Stimulated activated naive CD4-positive, alpha-beta T cell treated with Interleukin-2 at 50 U/mL for 16 hours (primary cell): ENCODE measurements around the gene ALAS1.

Experiments
- DNase-seq: peaks from one replicate; lab custom pipeline; 2025; lab: John Stamatoyannopoulos, UW

The ALAS1 gene

DNA sequence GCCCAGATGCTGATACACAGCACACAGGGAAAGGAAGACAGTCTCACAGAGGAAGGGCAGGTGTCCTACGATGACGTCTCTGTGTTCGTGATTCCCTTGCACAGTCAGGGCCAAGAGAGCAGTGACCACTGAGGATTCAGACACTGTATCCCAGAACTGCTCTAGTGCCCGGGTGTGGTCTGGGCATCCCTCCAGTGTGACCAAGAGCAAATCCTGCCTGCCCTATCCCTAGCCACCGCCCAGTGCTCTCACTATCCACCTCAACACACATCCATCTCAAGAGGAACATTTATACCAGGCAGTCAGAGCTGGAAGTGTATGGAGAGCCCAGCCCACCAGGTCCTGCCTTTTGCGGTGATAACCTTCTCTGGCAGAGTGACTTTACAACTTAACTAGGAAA, 51.7 kb downstream of the ALAS1 start:
- no peak for DNase-seq

DNA sequence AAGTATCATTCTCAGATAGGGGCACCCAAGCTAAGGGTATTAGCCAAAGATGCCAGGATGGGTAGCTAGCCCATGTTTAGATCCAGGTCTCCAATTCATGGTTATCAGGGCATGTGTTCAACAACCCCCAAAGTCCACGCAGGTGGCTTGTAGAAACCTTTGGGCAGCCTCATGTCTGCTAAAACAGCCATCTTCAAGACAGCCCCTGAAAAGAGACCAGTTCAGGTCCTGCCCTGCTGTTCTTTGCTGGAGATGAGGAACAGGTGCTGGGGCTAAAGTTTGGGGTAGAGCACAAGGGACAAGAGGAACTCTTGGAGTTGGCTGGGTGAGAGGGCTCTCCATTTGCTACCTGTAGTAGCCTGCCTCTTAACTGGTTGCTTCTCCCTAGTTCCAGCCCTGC, 52.2 kb downstream of the ALAS1 start:
- DNase-seq: no peak

DNA sequence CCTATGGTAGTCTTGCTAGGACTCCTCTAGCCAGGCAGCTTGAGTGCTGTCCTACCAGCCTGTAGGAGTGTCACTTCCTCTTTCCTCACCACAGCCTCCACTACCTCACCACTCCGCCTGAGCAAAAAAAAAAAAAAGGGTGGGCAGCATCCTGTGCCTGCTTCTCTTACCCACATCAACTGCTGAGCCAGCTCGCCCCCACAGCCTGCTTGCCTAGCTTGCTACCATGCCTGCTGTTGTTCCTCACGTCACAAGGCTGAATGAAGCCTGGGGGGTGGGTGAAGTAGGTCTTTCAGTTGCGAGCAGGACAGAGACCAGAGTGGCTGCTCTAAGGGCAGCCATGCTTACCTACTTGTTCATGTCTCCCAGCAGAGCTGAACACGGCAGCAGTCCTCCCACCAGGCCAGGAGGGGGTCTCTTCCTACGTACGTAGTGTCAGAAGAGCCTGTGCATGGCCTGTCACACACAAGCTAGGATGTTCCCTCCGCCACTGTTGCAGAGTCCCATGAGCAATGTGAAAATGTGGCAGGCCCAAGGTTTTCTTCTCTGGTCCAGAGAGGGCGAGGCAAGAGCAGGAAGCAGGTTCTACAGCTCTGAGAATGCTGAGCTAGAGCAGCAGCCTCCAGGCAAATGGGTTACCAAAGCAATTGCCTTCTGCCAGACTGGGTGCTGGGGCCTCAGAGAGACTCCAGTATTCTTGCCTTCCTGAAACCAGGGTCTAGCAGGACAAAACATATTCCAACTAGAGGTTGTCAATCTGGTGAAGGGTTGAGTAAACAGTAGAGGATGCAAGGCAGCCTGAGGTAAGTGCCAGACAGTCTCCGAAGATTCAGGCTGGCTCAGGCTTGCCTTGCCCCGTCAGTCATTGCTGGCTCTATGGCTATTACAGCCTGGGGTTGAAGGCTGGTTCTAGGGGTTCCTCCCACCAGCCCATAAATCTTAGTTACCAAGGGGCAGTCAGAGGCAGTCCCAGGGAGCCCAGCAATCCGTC, 55.6 kb downstream of the ALAS1 start:
- DNase-seq: peak; percentile 91

DNA sequence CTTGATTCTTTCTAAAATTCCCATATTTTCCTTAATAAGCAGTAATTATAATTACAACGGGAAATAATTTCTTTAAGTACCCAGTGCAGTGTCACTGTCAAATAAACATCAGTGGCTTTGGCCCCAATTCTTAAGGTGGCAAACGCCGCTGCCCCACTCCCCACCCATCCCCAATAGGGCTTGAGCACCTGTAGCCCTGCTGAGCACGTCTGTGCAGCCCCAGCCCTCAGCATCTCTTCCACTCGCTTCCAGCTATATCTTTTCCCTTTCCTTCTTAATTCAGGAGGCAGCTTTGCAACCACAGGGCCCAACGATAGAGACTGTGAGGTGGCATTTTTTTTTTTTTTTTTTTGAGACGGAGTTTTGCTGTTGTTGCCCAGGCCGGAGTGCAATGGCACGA, 56.6 kb downstream of the ALAS1 start:
- no peak for DNase-seq

DNA sequence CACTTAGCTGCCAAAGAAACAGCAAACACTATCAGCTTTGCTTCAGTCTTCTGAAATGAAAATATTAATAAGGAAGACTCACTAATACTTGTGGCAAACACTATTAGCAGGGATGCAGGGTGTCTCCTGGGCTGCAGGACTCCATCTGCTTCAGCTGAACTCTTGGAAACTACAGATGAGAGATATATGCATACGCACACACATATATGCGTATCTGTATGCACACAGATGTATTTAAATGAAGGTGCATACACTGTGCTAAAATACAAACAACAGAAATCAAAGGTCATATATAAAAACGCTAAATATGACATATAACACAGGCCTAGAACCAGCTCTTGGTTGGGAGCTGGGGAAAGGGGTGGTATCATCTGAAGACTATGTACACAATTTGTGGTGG, 58.2 kb downstream of the ALAS1 start:
- DNase-seq: no peak

DNA sequence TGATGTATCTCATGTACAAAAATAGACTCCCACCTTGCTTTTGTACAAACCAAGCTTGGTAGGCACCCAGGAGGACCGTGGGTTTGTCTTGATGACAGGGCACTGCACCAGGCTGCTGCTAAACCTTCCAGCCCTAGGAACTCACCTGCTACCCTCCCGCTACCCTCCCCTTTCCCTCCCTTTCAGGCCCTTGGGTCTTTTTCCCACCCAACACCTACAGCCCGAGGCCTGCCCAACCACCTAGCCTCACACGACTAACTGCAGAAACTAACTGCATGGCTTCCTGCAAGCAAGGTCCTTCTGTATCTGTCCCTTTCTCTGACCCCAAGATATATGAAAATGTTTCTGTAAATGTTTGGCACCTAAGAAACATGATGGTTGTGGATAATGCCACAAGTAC, 58.7 kb downstream of the ALAS1 start:
- DNase-seq: no peak

DNA sequence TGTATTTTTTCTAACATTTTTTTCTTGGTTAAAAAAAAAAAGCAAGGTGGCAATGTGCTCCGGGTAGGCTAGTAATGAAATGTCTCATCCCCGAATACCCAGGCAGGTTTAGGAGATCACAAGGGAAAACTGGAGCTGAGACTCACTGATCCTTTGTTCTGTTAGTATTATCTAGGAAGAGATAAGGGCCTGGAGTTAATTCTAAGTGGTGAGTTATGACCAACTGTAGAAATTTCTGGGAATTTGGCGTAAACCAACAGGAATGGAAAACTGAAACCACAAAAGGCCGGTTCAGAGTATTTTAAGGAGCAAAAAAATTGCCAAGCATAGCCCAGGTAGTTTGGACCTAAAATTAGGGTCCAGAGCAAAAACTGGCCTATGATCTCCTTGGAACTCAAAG, 60.0 kb downstream of the ALAS1 start:
- DNase-seq: no peak

DNA sequence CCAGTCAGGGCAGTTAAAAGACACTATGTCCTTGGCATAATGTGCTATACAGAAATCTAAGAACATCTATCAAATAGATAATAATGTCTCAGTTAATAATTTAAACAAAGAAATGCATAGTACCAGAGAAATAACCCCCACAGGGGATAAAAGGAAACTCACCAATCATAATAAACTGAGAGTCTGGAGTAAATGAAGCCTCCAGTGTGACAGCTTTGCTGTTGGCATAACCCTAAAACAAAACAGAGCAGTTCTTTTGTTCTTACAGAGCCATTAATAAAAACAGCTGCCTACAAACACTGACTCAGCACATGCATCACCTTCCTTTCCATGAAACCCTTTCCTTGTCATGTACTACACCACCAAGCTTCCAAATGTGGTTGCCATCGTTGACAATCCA, 61.1 kb downstream of the ALAS1 start:
- DNase-seq: no peak

DNA sequence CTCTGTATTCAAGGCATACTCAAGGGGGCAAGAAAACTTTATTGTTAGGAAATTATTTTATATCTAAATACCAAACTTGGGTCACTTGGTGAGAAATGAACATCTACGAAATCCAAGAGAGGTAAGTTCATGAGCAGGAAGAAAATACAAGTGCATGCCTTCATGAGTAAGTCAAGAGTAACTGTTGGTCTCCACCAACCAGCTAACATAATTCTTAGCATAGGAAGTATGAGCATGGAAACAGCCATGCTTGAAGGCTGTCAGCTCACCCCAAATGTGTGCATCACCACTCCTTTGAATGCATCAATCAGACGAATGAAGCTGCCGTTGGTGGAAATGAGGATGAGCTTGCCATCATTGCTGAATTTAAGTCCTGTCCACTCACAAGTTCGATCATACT, 61.5 kb downstream of the ALAS1 start:
- DNase-seq: no peak

DNA sequence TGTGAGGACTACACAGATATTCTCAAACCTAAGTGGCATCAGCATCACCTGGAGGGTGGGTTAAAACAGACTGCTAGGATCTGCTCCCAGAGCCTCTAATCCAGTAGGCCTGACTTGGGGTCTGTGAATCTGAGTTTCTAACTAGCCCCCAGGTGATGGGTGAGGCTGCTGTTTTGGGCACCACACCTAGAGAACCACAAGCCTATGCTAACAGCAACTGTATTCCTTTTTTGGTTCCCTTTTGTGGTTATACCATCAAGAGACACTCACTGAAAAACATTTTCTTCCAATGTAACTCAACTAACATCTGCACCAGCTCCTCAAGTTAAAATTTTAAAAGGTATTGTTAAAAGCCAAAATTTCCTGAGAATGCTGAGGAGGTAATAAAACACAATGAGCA, 64.5 kb downstream of the ALAS1 start:
- no peak for DNase-seq
